IMR-90 (cell line): ENCODE results near the gene SLC9A3. TPM values are rescaled to one million over a fixed set of nuclear protein-coding genes. Genes with fewer than 3 reads are reported as not detected.

Experiments
- ATAC-seq: fragments of 200-7000 bp; cut with Tn5 transposase; 2 replicates; pipeline ENCODE4 v1.9.1; 2020; ENCODE audit warnings: low read depth, mild to moderate bottlenecking, moderate library complexity
- BruUV-seq: library from RNA; stranded (reverse); fragments of 400-500 nt; replicated peaks from 2 replicates; lab custom pipeline; 2021; lab: Mats Ljungman, UMichigan
- CTCF ChIA-PET: fragments of 300-600 bp; formaldehyde crosslinking; extraction: SDS; loops from one replicate; lab custom pipeline; 2021; ENCODE audit warnings: antibody characterized with exemption; lab: Yijun Ruan, JAX
- POLR2A ChIA-PET: fragments of 300-600 bp; sonication (Branson Sonifier 250); formaldehyde crosslinking; loops from one replicate; lab custom pipeline; 2022; ENCODE audit warnings: antibody characterized with exemption; ENCODE audit not compliant: unreplicated experiment; lab: Charles Lee
- DNase-seq: peaks from one replicate; pipeline ENCODE4 v3.0.0; 2013
- H2AFZ ChIP-seq: replicated peaks from 2 replicates; pipeline ENCODE3; 2013; ENCODE audit warnings: low read length, mild to moderate bottlenecking; ENCODE audit not compliant: poor library complexity
- H2AK5ac ChIP-seq: 2 replicates; pipeline ENCODE4 v1.6.1; 2013; ENCODE audit warnings: low read depth, low read length, inconsistent platforms
- H2AK9ac ChIP-seq: replicated peaks from 2 replicates; pipeline ENCODE3; 2013; ENCODE audit warnings: mild to moderate bottlenecking, low read depth, low read length, moderate library complexity; ENCODE audit not compliant: poor library complexity
- H2BK120ac ChIP-seq: 2 replicates; pipeline ENCODE4 v1.6.1; 2013; ENCODE audit warnings: low read depth, low read length, inconsistent platforms
- H2BK15ac ChIP-seq: 3 replicates; pipeline ENCODE4 v1.6.1; 2013; ENCODE audit warnings: low read depth, low read length, inconsistent platforms
- H2BK20ac ChIP-seq: 2 replicates; pipeline ENCODE4 v1.6.1; 2013; ENCODE audit warnings: low read depth, mild to moderate bottlenecking, inconsistent platforms, low read length, moderate library complexity
- H2BK5ac ChIP-seq: 2 replicates; pipeline ENCODE4 v1.6.1; 2013; ENCODE audit warnings: mild to moderate bottlenecking, low read depth, low read length, inconsistent platforms; ENCODE audit not compliant: poor library complexity, severe bottlenecking
- H3K14ac ChIP-seq: replicated peaks from 2 replicates; pipeline ENCODE4 v1.6.1; 2013; ENCODE audit warnings: low read depth, low read length, inconsistent platforms
- H3K18ac ChIP-seq: 2 replicates; pipeline ENCODE4 v1.6.1; 2013; ENCODE audit warnings: low read depth, low read length, control low read depth
- H3K23ac ChIP-seq: 2 replicates; pipeline ENCODE4 v1.6.1; 2013; ENCODE audit warnings: low read depth, low read length, inconsistent platforms
- H3K27ac ChIP-seq: 2 replicates; pipeline ENCODE4 v1.5.1; 2013; ENCODE audit warnings: mild to moderate bottlenecking, control low read depth, low read length; ENCODE audit not compliant: insufficient read depth
- H3K27me3 ChIP-seq: 2 replicates; pipeline ENCODE4 v1.6.1; 2013; ENCODE audit warnings: low read length; ENCODE audit not compliant: control insufficient read depth, insufficient read depth
- H3K36me3 ChIP-seq: 2 replicates; pipeline ENCODE4 v1.6.1; 2013; ENCODE audit warnings: low read length, mixed read lengths; ENCODE audit not compliant: control insufficient read depth, insufficient read depth
- H3K4ac ChIP-seq: 2 replicates; pipeline ENCODE4 v1.6.1; 2013; ENCODE audit warnings: low read depth, low read length, inconsistent platforms
- H3K4me1 ChIP-seq: 2 replicates; pipeline ENCODE4 v1.6.1; 2013; ENCODE audit warnings: low read length, mixed read lengths; ENCODE audit not compliant: control insufficient read depth, insufficient read depth
- H3K4me2 ChIP-seq: 2 replicates; pipeline ENCODE4 v1.6.1; 2013; ENCODE audit warnings: low read depth, mild to moderate bottlenecking, control low read depth, low read length, moderate library complexity
- H3K4me3 ChIP-seq: 2 replicates; pipeline ENCODE4 v1.5.1; 2013; ENCODE audit warnings: low read depth, mild to moderate bottlenecking, control low read depth, low read length, moderate library complexity; ENCODE audit not compliant: insufficient read depth
- H3K56ac ChIP-seq: 2 replicates; pipeline ENCODE4 v1.6.1; 2013; ENCODE audit warnings: low read length, inconsistent platforms; ENCODE audit not compliant: insufficient read depth; ENCODE audit errors: extremely low read depth
- H3K79me1 ChIP-seq, 2 experiments: 2 replicates each; pipeline ENCODE4 v1.6.1; 2013; ENCODE audit warnings: low read length in 2 of 2, inconsistent platforms in 1 of 2, low read depth in 1 of 2
- H3K9ac ChIP-seq: 2 replicates; pipeline ENCODE4 v1.6.1; 2013; ENCODE audit warnings: low read depth, low read length, control low read depth
- H3K9me1 ChIP-seq: 2 replicates; pipeline ENCODE4 v1.6.1; 2013; ENCODE audit warnings: low read length, inconsistent platforms; ENCODE audit not compliant: insufficient read depth
- H3K9me3 ChIP-seq: 2 replicates; pipeline ENCODE4 v1.6.1; 2013; ENCODE audit warnings: low read length; ENCODE audit not compliant: control insufficient read depth, insufficient read depth
- H4K20me1 ChIP-seq: 2 replicates; pipeline ENCODE4 v1.6.1; 2013; ENCODE audit warnings: low read length, inconsistent platforms; ENCODE audit not compliant: insufficient read depth
- H4K5ac ChIP-seq: 2 replicates; pipeline ENCODE4 v1.6.1; 2013; ENCODE audit warnings: mild to moderate bottlenecking, low read depth, low read length, control low read depth
- H4K8ac ChIP-seq, 2 experiments: 2 replicates each; pipeline ENCODE4 v1.6.1; 2013; ENCODE audit warnings: low read depth in 2 of 2, low read length in 2 of 2, control low read depth in 1 of 2, inconsistent platforms in 1 of 2
- H4K91ac ChIP-seq: 2 replicates; pipeline ENCODE4 v1.6.1; 2013; ENCODE audit warnings: low read depth, low read length, inconsistent platforms; ENCODE audit not compliant: insufficient read depth
- BHLHE40 ChIP-seq: fragments of 150-350 bp; IDR thresholded peaks from 2 replicates; pipeline ENCODE4 v1.6.1; 2016; ENCODE audit warnings: mild to moderate bottlenecking, low read depth, low read length
- CEBPB ChIP-seq: IDR thresholded peaks from 2 replicates; pipeline ENCODE4 v1.6.1; 2012; ENCODE audit warnings: low read depth, low read length, improper control_type of control experiment
- CHD1 ChIP-seq: IDR thresholded peaks from 2 replicates; pipeline ENCODE4 v1.6.1; 2012; ENCODE audit warnings: low read depth, low read length, improper control_type of control experiment
- FOS ChIP-seq: fragments of 150-350 bp; IDR thresholded peaks from 2 replicates; pipeline ENCODE4 v1.6.1; 2016; ENCODE audit warnings: low read depth, low read length
- MAFK ChIP-seq: IDR thresholded peaks from 2 replicates; pipeline ENCODE4 v1.6.1; 2012; ENCODE audit warnings: low read depth, low read length, improper control_type of control experiment
- MAZ ChIP-seq: IDR thresholded peaks from 2 replicates; pipeline ENCODE4 v1.6.1; 2012; ENCODE audit warnings: low read depth, mild to moderate bottlenecking, low read length, improper control_type of control experiment, moderate library complexity, borderline replicate concordance
- MXI1 ChIP-seq: IDR thresholded peaks from 2 replicates; pipeline ENCODE4 v1.6.1; 2012; ENCODE audit warnings: low read depth, mild to moderate bottlenecking, low read length, moderate library complexity, borderline replicate concordance
- POLR2A ChIP-seq: IDR thresholded peaks from 2 replicates; pipeline ENCODE4 v1.6.1; 2012; ENCODE audit warnings: mild to moderate bottlenecking, low read depth, low read length
- RAD21 ChIP-seq: IDR thresholded peaks from 2 replicates; pipeline ENCODE4 v1.6.1; 2012; ENCODE audit warnings: low read length, improper control_type of control experiment
- RCOR1 ChIP-seq: IDR thresholded peaks from 2 replicates; pipeline ENCODE4 v1.6.1; 2012; ENCODE audit warnings: mild to moderate bottlenecking, low read length, improper control_type of control experiment; ENCODE audit not compliant: insufficient replicate concordance
- RFX5 ChIP-seq: IDR thresholded peaks from 2 replicates; pipeline ENCODE4 v1.8.0; 2012; ENCODE audit warnings: low read depth, mild to moderate bottlenecking, low read length, moderate library complexity
- WGBS, 2 experiments: methylation state at CpG; one replicate each; pipeline versions ENCODE4 v1.1.5 to v1.1.7; 2013; ENCODE audit warnings: missing lambda C conversion rate in 2 of 2; ENCODE audit not compliant: insufficient read length in 1 of 2; ENCODE audit errors: extremely low coverage in 2 of 2; 5-methylcytosine and 5-hydroxymethylcytosine counted together
- dilution Hi-C: fragments of 300-500 bp; cut with HindIII; formaldehyde crosslinking; loops from one replicate; pipeline ENCODE4 v1.14.3; 2018; ENCODE audit warnings: low sequenced_read_pairs; ENCODE audit not compliant: unreplicated experiment
- in situ Hi-C: fragments of 300-500 bp; cut with MboI; formaldehyde crosslinking; loops from 3 replicates; pipeline ENCODE4 v1.14.3; 2019; ENCODE audit warnings: low sequenced_read_pairs, inconsistent platforms, mixed read lengths
- intact Hi-C: fragments of 100-400 bp; cut with micrococcal nuclease; formaldehyde crosslinking; loops from 2 replicates; pipeline ENCODE4 v1.10.0; 2022
- polyA plus RNA-seq, 3 experiments: library from polyadenylated mRNA; depleted of rRNA; stranded (reverse); fragments of >200 nt; gene quantifications; 2 replicates each; pipeline ENCODE4 v1.2.3, GENCODE V29; 2012; ENCODE audit warnings: low replicate concordance in 1 of 3
- total RNA-seq: library from RNA; depleted of rRNA; stranded (reverse); fragments of >200 nt; gene quantifications from 2 replicates; pipeline ENCODE4 v1.2.3, GENCODE V29; 2012
- TF ChIP-seq, protein P1 (sequence below): fragments of 150-350 bp; IDR thresholded peaks from 2 replicates; pipeline ENCODE4 v1.6.1; 2016; ENCODE audit warnings: low read depth, mild to moderate bottlenecking, low read length, moderate library complexity, borderline replicate concordance
- TF ChIP-seq, protein P2 (sequence below): conservative IDR thresholded peaks from 2 replicates; pipeline ENCODE4 v1.5.1; 2012; ENCODE audit warnings: mild to moderate bottlenecking, low read depth, low read length, improper control_type of control experiment

SLC9A3 gene
- total and polyA plus RNA-seq, 2 of the 4 experiments (the other 2 are of a cell fraction): 0.72 to 1.5 TPM

DNA sequence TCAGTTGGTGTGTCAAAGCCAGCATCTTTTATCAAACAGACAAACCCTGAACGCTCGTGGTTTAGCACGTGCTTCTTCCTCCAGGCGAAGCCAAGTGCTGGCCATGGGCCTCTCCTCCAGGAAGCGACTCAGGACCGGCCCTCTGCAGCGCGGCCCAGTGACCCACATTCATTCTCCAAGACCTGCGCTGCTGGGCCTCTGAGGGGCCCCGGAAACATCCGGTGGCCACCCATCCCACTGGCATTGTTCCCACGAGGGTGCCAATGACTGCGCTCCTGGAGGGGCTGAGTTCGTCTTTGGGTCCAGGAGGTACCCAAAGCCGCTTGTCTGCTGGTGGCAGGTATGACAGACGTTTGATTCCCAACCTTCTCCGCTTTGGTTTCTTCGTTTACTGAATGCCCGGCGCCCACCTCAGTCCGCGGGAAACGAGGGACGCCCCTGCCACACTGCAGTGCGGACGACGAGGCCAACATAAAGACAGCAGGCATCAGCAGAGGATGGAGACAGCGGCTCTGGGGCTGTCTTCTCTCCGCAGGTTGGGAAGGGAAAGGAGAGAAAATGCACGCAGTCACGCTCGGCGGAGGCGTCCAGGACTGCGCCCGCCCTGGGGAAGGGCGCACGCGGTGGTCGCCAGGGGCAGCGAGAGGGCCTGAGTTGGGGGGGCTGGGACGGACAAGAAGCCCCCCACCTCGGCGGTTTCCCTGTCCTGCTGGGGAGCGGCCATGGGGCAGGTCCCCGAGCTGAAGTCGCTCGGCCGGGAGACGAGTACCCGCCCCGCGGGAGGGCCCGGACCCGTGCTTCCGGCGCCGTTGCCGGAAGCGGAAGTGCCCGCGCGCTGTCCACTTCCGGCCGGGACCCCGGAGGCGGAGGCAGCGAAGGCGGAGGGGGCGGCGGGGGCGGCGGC lies 81.7 kb downstream of the SLC9A3 start, which contains the start of gene EXOC3 (continued):
- TF ChIP-seq FOS (no peak), MAFK (no peak), RCOR1 (no peak), POLR2A (peak; percentile 81)

DNA sequence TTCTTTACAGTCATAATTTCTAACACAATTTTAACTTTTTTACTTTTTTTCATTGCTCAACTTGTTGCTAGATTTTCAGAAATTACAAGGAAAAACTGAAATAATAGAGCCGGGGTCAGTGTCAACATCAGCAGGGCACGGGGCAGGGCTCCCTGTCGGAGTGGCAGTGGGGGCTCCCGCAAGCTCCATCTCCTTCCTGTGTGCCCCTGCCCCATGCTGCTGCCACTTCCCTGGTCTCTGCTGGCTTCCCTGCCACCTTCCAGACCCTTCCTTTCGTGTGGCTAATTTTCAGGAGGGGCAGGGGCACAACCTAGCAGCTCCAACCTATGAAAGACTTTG lies 82.3 kb downstream of the SLC9A3 start:
- Histone ChIP-seq H3K4me3 (peak overlapping the region; percentile 82), H3K79me1 (peaks cover 24 to 65% of the 10 kb centered on the region in 2 experiments), H2AK5ac (peak overlapping the region; percentile 92; the same call in 1 of the 2 replicates), H2AK9ac (peak overlapping the region; percentile 99), H3K4me2 (peak overlapping the region; percentile 89), H3K14ac (peak overlapping the region; percentile 76), H3K27me3 (no peaks in the 10 kb centered on the region), H3K56ac (no peak overlapping the region), H2BK120ac (peak overlapping the region; percentile 25; the same call in 1 of the 2 replicates), H4K91ac (peak overlapping the region; percentile 98), H3K4me1 (peaks cover 12% of the 10 kb centered on the region), H4K5ac (peak overlapping the region; percentile 59), H3K23ac (peak overlapping the region; percentile 95; the same call in 1 of the 2 replicates), H3K18ac (no peak overlapping the region), H4K8ac (peak overlapping the region; percentile 96 to 100), H3K9ac (peak overlapping the region; percentile 94), H3K9me3 (no peaks in the 10 kb centered on the region), H2BK5ac (peak overlapping the region; percentile 77), H2BK20ac (no peak overlapping the region), H3K4ac (peak overlapping the region; percentile 99), H3K9me1 (peaks cover 4% of the 10 kb centered on the region; the same call in 1 of the 2 replicates), H3K27ac (peak overlapping the region; percentile 82), H2AFZ (peak overlapping the region; percentile 96), H2BK15ac (no peak overlapping the region), H3K36me3 (peaks cover 11% of the 10 kb centered on the region), H4K20me1 (0 out of 2 replicates have a peak, but pooled peaks cover 8% of the 10 kb centered on the region)
- ChIA-PET POLR2A (no interaction called here), CTCF (no interaction called here)
- DNase-seq: no peak
- ATAC-seq: no peak
- dilution Hi-C loops: no loop called here
- WGBS, 2 experiments: 80% methylated on average over 2 of the region's 5 CpGs; no CpG with 5 or more reads in 1 of the 2 experiments
- in situ Hi-C loops: no loop called here
- intact Hi-C loops: loop anchor here (2.0 to 5.0 kb wide), 2 partner anchors 35 to 119 kb away; no protein-coding TSS in a partner anchor
- BruUV-seq: no TSS peak
- TF ChIP-seq FOS (no peak), RCOR1 (no peak), CEBPB (no peak), MXI1 (no peak), BHLHE40 (no peak), MAFK (no peak), CHD1 (no peak), MAZ (no peak), RFX5 (no peak), RAD21 (no peak), POLR2A (no peak)
- TF ChIP-seq, protein P1, sequence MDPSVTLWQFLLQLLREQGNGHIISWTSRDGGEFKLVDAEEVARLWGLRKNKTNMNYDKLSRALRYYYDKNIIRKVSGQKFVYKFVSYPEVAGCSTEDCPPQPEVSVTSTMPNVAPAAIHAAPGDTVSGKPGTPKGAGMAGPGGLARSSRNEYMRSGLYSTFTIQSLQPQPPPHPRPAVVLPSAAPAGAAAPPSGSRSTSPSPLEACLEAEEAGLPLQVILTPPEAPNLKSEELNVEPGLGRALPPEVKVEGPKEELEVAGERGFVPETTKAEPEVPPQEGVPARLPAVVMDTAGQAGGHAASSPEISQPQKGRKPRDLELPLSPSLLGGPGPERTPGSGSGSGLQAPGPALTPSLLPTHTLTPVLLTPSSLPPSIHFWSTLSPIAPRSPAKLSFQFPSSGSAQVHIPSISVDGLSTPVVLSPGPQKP: no peak
- TF ChIP-seq, protein P2, sequence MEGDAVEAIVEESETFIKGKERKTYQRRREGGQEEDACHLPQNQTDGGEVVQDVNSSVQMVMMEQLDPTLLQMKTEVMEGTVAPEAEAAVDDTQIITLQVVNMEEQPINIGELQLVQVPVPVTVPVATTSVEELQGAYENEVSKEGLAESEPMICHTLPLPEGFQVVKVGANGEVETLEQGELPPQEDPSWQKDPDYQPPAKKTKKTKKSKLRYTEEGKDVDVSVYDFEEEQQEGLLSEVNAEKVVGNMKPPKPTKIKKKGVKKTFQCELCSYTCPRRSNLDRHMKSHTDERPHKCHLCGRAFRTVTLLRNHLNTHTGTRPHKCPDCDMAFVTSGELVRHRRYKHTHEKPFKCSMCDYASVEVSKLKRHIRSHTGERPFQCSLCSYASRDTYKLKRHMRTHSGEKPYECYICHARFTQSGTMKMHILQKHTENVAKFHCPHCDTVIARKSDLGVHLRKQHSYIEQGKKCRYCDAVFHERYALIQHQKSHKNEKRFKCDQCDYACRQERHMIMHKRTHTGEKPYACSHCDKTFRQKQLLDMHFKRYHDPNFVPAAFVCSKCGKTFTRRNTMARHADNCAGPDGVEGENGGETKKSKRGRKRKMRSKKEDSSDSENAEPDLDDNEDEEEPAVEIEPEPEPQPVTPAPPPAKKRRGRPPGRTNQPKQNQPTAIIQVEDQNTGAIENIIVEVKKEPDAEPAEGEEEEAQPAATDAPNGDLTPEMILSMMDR: no peak
